Posterior vena cava (tissue), 2 donors: ENCODE data around the gene KAZN. TPM values are rescaled to one million over a fixed set of nuclear protein-coding genes. Genes with fewer than 3 reads are reported as not detected.

Experiments used
- DNase-seq: peaks from one replicate; pipeline ENCODE4 v3.0.0-alpha.2; 2020; ENCODE audit warnings: low spot score
- intact Hi-C, 2 donors: fragments of 100-400 bp; cut with DNase I; formaldehyde crosslinking; loops; one replicate each; pipeline versions ENCODE4 v1.14.1 to v1.14.2; 2022 to 2023
- total RNA-seq, 2 donors: library from RNA; stranded (reverse); fragmentation: NEBNext Ultra II Directional; extraction: Animal tissue kit (Norgen Biotek cat#: 25700); gene quantifications; one replicate each; pipeline ENCODE4 v1.2.1, GENCODE V29; 2021
- donor health status: DM: yes; HTN: yes; CAD: no.
- donor health status: DM: yes; HTN: yes; CAD: no.

KAZN gene
- total RNA-seq, 2 donors from 2014 or later: 6.2 to 10.8 TPM

GRCh38 chr1:15055736-15056415 lies 457.4 kb downstream of the KAZN start:
- DNase-seq: no peak

GRCh38 chr1:15056515-15057285 lies 458.2 kb downstream of the KAZN start:
- no peak for DNase-seq
- intact Hi-C loops: loop anchor here in 1 of 2 donors (10.0 kb wide), 1 partner anchor 1092 kb away; no protein-coding TSS in a partner anchor

More at GRCh38 chr1:15055736-15056415, 457.4 kb downstream of the KAZN start:
- intact Hi-C loops: loop anchor here in 1 of 2 donors (10.0 kb wide), 1 partner anchor 1091 kb away; no protein-coding TSS in a partner anchor

- DNase-seq: no peak
- intact Hi-C loops: loop anchor here in 1 of 2 donors (10.0 kb wide), 1 partner anchor 1093 kb away; no protein-coding TSS in a partner anchor
Observed at GRCh38 chr1:15057834-15058233, 459.3 kb downstream of the KAZN start.

GRCh38 chr1:15058261-15058660 lies 459.8 kb downstream of the KAZN start:
- no peak for DNase-seq
- intact Hi-C loops: loop anchor here in 1 of 2 donors (10.0 kb wide), 1 partner anchor 1093 kb away; no protein-coding TSS in a partner anchor

- intact Hi-C loops: loop anchor here in 1 of 2 donors (5.0 kb wide), 1 partner anchor 1148 kb away; no protein-coding TSS in a partner anchor
- no peak for DNase-seq
Observed at GRCh38 chr1:15060104-15060503, 461.6 kb downstream of the KAZN start.

GRCh38 chr1:15062479-15063099 lies 464.1 kb downstream of the KAZN start:
- DNase-seq: no peak
- intact Hi-C loops: loop anchor here in 1 of 2 donors (5.0 kb wide), 1 partner anchor 1150 kb away; no protein-coding TSS in a partner anchor

- intact Hi-C loops: loop anchor here in 1 of 2 donors (5.0 kb wide), 1 partner anchor 1151 kb away; no protein-coding TSS in a partner anchor
Observed at GRCh38 chr1:15063346-15063745, 464.9 kb downstream of the KAZN start.

GRCh38 chr1:15063783-15064182 lies 465.3 kb downstream of the KAZN start:
- intact Hi-C loops: loop anchor here in 1 of 2 donors (1.0 to 5.0 kb wide), 2 partner anchors 50 to 1151 kb away; no protein-coding TSS in a partner anchor
- no peak for DNase-seq

More at GRCh38 chr1:15063346-15063745, 464.9 kb downstream of the KAZN start:
- no peak for DNase-seq

GRCh38 chr1:15064217-15064929 lies 465.9 kb downstream of the KAZN start:
- intact Hi-C loops: loop anchor here in 1 of 2 donors (1.0 to 5.0 kb wide), 2 partner anchors 51 to 1152 kb away; no protein-coding TSS in a partner anchor
- DNase-seq: no peak

- intact Hi-C loops: no loop called here
- DNase-seq: no peak
Observed at GRCh38 chr1:15065291-15065690, 466.8 kb downstream of the KAZN start.

GRCh38 chr1:15065736-15066135 lies 467.3 kb downstream of the KAZN start:
- no peak for DNase-seq
- intact Hi-C loops: no loop called here

- DNase-seq: no peak
- intact Hi-C loops: no loop called here
Observed at GRCh38 chr1:15066191-15066590, 467.7 kb downstream of the KAZN start.

GRCh38 chr1:15067148-15067547 lies 468.7 kb downstream of the KAZN start:
- no peak for DNase-seq
- intact Hi-C loops: no loop called here

- DNase-seq: no peak
- intact Hi-C loops: no loop called here
Observed at GRCh38 chr1:15068152-15068551, 469.7 kb downstream of the KAZN start.

- no peak for DNase-seq
- intact Hi-C loops: no loop called here
Observed at GRCh38 chr1:15068997-15069396, 470.5 kb downstream of the KAZN start.

GRCh38 chr1:15070145-15070748 lies 471.8 kb downstream of the KAZN start:
- intact Hi-C loops: no loop called here
- DNase-seq: no peak

GRCh38 chr1:15071936-15072335 lies 473.5 kb downstream of the KAZN start:
- no peak for DNase-seq
- intact Hi-C loops: no loop called here

GRCh38 chr1:15073799-15074308 lies 475.4 kb downstream of the KAZN start:
- DNase-seq: no peak
- intact Hi-C loops: no loop called here
